Amygdala (tissue), 56 donors: Measurements from ENCODE around the gene TWIST2.
A peak's percentile ranks its signal among the peaks of the same experiment; 100 is the strongest.

Source experiments
- DNase-seq, 56 donors: peaks; one replicate each; lab custom pipeline; 2025; lab: John Stamatoyannopoulos, UW

Gene TWIST2

DNA sequence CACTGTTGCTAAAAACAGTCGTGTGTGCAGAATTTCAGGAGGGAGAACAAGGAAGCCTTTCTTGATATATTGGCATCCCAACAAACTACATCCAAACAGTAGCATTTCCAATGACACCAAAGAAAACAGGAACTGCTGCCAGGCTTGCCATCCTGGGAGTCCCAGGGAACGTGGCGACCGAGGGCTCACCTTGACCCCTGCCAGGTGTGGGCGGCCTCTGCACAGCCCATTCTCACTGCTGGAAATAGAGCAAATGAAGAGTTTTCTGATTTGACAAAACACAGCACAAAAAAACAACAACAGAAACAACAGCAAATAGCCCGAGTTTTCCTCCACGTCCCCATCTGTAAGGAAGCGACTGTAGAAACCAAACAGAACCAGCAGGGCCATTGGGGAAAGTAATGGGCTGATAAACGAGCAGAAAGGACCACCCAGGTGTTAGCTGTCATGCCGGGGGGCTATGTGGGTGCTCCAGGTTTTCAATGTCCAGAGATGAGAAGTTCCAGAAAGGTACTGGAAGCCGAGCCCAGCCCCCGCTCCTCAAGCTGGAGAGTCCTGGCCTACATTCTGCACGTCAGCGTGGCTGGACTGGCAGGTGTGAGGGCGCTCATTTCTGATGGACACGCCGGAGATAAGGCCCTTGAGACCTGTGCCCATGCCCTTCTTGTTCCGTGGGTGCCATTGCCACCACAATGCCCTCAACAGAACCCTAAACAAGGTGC lies 80.8 kb downstream of the TWIST2 start:
- no peak for DNase-seq

DNA sequence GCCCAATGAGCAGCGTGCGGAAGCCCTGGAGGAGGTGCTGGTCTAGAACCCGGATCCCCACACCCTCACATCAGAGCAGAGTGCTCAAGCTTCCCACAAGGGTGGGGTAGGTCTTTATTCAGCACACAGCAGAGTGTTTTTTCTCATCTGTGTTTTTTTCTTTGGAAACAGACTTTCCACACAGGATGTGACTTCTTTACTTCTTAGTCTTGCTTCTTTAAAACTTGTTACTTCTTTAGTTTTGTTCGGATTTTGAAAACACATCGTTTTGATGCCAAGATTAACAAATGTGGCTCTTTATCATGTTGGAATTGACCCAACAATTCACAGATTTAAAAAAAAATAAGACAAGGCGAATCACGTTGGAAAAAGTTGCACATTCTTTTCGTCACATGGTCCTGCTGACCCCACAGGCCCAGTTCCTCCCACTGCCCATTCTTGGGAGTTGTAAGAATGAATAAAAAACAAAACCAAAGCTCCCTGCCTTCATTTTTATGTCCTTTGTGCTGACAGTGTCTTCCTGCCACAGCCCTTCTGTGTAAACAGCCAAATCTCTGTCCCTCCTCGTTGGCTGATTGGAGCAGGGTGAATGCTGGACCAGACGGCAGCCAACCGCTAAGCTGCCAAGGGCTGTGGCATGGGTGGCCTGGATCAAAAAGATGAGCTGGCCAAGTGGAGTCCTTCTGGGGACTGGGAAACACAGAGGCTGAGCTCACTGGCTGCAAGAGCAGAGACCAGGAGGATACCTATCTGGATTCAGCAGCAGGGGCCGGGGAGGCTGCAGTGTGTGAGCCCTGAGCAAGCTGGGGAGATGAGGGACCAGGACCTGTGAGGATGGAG lies 81.6 kb downstream of the TWIST2 start:
- peak in 19 of 56 donors; percentile 11 to 62 (median 24) for DNase-seq

DNA sequence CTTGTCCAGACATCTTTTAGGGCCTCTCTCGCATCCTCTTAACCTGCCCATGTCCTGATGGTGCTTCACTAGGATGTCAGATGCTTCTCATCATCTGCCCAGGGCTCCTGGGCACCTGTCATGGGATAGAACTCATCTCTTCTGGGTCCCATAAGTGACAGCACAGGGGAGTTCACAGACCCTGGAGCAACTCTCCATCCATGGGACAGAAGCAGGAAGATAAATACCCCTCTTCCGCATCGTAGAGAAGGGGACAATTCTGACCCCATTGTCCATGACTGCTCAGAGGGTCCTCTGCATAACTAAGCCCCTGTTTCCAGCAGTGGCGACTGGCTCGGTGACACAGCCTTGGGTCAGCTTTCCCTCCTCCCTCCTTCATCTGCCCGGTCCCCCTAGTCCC lies 82.3 kb downstream of the TWIST2 start:
- no peak for DNase-seq

DNA sequence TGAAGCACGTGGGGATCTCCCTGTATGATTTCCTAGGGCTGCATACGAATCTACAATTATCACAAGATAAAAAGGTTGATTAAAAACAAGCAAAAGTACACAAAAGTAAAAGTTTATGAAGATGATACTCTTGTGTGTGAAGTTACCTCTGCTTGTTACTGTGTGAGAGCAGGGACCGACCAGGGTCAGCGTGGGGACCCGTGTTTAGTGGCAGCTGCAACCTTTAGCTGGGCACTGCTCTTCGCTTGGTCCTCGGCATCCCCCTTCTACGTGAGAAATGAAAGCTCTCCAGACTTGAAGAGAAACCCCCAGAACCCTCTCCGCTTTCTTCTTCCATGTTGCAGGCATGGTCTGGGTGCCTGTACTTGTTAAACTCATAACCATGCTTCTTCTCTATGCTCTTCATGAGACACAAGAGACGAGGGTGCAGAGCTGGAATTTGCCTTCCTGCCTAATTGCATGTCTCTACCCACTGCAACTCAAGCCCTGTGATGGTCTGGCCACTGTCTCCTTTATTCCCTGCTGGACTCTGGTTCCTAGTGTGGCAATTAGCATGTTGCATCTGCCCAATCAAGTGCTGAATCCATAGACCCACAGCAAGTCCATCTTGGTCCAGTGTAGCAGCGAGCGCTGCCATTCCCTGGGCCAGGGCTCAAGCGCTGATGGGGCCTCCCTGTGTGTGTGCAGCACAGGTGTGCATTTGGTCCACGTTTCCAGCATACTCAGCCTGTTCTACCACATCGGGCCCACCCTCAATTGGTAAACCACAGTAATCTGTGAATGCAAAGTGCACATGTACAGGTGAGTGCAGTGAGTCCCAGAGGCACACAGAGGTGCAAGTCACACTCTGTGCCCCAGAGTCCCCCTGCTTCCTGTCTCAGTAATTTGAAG lies 88.5 kb downstream of the TWIST2 start:
- no peak for DNase-seq

DNA sequence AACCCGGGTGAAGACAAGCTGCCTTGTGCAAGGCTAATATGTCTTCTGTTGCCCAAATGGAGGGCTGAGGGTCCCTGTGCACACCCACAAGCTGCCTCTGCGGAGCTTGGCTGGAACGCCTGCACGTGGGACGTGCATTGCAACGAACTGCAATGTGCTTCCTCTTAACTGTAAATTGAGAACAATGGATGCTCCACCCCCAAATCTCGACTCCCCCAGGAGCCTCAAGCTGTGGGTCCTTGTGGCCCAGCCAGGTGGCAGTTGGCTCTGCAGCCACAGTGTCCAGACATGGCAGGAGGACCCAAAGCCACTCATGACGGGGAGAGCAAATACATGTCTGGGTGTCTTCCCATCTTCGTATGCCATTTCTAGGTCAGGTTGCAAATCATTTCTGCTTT lies 90.1 kb downstream of the TWIST2 start:
- DNase-seq = no peak

DNA sequence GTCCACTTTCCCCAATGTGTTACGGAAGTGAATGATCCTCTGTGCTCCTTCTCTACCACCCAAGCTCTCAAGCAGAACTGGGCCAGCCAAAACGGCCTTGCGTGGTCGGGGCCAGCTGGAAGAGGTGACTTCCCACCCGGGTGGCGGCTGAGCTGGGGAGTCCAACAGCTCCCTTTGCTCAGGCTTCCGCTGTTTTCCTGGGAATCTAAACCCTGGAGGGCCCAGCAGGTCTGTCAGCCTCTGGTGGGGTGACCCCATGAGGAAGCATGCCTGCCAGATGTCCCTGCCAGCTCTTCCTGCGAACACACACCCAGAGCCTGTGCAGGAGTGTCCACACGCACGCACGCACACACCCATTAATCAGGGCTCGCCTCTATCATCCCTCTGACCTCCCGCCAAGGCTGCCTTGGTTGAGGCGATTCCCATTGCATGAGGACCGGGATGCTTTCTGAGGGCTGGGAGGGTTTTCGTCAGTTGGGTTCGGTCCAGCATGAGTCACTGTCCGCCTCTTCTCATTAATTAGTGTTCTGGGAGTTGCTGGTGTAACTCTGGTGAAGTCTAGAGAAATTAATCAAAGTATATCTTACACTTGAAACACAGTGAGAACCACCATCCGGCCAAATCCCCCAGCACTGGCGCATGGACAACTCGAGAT lies 90.6 kb downstream of the TWIST2 start:
- no peak for DNase-seq

DNA sequence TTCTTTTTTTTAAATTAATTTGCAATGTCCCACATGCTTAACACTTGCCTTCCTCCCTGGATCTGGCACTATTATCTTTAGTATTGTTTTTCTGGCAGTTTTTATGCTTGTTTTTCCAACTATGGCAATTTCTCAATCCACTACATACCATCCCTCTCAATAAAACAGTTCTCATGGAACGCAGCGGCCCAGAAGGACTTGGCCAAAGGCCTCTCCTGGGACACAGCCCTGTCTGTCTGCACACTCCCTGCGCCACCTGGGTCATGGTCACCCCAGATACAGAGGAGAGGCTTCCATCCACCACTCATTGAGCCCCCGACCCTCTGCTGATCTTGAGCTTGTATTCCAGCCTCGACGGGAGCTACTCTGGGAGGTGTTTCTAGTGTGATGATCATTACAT lies 91.2 kb downstream of the TWIST2 start:
- DNase-seq = no peak

DNA sequence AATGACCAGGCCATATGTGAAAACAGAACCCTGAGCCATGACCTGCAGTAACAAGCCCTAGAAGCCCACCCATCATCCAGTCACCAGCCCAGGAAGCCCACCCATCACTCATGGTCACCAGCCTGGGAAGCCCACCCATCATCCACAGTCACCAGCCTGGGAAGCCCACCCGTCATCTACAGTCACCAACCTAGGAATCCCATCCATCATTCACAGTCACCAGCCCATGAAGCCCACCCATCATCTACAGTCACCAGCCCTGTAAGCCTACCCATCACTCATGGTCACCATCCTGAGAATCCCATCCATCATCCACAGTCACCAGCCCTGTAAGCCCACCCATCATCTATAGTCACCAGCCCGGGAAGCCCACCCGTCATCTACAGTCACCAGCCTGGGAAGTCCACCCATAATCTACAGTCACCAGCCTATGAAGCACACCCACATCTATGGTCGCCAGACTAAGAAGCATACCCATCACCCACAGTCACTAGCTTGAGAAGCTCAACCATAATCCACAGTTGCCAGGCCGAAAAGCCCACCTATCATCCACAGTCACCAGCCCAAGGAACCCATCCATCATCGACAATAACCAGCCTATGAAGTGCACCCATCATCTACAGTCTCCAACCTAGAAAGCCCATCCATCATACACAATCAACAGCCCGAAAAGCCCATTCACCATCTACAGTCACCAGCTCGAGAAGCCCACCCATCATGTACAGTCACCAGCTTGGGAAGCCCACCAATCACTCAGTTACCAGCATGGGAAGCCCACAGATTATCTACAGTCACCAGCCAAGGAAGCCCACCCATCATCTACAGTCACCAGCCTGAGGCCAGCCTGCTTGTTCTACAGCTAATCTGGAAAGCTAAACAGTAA lies 91.9 kb downstream of the TWIST2 start:
- no peak for DNase-seq

DNA sequence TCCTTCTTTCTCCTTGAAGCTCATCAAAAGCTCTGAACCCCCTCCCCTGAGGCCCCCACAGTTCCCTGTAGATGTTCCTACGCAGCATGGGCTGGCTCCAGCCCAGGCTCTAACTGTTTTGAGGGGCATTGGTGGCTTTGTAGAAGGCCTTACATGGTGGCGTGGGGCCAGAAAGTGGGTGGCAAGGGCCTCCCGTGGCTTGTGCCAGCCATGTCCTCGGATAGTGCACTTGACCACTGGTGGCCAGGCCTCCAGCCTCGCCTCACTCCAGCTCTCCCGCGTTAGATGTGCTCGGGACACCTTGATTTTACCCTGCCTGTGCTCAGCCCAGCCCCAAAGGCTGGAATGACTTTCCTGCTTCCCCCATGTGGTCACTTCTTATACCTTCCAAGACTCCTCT lies 92.9 kb downstream of the TWIST2 start:
- no peak for DNase-seq

DNA sequence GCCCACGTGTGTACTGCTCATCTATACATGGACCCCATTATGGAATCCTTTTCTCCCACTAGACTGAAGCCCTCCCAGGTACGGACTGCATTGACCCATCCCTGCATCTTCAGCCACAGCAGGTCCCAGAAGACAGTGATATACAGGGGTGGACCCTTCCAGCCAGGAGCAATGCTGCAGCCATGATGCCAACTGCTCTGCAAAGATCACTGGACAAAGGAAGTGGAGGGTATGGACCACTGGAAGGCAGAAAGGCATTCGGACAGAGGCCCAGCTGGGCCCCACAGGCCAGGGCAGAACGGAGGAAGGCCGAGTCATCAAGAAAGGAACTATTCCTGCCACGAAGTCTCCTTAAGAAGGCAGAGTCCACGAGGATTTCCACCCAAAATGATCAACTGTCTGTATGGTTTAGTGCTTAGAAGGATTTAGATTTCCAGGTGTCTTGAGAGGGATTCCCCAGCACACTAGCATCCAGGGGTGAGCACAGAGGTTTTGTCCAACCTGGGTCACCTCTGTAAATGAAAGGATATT lies 93.4 kb downstream of the TWIST2 start:
- no peak for DNase-seq

DNA sequence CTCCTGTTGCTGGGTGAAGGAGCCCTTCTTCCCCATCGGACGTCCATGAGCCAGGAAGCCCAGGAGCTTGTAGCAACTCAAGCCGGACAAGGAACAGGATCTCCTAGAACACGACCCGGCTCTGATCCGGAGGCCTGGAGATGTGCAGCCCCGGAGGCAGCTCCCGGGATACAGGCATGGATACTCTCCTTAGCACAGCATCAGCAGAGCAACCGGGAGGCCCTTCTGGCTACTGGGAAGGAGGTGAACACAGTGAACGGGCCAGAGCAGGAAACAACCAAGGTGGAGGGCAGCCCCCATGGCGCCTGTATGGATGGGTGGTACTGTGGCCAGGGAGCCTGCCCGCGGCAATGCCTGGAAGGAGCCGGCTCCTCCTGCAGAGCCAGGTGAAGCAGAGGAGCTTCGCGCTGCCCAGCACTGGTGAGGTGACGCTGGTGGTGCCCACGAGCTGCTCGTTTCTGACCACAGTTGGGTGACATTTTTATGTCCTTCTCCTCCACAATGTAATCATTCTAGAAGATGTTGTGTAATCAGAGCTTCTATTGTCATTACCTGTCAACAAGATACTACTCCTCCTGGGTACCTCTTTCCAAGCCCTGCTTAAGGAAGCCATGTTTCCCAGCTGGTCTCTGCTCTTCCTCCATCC lies 94.3 kb downstream of the TWIST2 start:
- no peak for DNase-seq

DNA sequence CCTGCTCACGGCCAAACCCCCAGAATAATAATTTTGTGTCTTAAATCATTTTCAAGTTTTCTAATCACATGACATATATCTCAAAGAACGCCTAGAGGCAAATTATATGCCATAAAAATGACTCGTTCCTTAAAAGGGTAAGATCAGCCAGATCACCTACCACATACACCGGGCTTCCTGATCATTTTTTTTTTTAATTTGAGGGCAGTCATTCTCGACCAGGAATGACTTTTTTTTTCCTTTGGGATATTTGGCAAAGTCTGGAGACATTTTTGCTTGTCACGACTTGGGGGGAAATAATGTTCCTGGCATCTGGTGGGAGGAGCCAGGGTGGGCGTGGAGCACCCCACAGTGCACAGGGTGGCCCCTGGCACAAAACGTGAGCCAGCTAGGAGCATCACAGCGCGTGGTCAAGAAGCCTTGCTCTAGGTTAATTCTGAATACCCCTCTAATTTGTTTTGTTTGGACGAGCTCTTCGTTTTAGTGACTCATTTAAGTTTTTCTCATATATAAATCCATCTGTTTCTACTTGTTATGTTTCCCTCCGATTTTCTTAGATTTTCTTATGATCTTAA lies 94.9 kb downstream of the TWIST2 start:
- DNase-seq = no peak

DNA sequence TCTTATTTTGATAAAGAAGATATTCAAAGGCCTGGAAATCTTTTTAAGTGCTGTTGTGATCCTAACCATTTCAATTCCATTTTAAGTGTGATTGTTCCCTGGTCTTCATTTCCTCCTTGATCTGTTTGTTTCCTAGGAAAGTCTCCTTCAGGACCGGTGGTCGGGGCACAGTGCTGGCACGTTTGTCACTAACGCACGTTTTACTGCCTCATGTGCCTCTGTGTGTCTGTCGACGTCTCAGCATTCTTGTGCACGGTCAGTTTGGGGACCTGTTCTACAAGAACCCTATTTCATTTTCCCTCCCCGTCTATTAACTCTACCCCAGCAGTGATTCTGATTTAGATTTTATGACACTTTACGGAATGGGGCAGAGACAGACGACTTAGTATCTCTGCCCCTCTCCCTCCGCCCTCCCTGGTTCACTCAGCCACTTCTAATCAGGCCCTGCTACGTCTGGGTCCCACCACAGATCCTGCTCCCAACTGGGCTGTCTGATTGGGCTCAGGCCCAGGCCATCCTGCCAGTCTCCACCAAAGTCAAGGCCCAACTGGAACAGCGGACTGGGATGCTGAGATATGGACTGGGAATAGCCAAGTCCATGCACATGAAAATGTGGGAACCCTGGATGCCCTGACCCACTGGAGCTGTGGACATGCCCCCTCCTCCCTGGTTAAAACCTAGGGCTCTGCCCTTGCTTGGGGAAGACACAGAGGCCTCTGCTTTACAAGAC lies 95.6 kb downstream of the TWIST2 start:
- no peak for DNase-seq

DNA sequence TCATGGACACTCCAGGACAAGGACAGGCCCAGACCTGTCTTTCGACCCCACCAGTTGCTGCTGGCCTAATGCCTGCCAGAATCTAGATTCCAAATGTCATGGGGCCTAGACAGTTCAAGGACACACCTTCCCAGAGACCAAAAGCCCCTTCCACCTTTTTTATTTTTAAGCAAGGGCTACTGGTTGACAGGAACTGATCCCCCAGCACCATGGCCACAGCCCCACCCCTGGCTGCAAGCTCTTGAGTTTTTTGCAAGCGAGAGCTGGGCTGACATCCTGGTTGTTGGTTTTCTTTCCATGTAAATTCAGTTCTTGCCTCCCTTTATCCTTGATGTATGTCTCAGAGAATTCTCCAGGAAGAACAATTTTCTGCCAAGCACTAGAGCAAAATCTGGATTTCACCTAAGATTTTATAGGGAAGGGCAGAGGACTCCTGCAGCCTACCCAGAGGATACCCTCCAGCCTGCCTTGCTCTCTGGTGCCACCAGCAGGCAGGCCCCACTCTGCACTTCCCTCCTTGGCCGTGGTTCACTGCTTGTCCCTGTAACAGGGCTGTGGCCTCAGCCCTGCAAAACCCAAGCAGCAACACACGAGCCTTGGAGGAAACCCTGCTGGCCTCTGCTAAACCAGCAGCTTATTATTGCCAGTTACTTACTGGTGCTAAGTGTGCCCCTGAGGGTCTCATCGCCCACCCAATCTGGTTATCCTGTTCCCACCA lies 97.7 kb downstream of the TWIST2 start:
- peak in 14 of 56 donors; percentile 7 to 49 (median 18) for DNase-seq

DNA sequence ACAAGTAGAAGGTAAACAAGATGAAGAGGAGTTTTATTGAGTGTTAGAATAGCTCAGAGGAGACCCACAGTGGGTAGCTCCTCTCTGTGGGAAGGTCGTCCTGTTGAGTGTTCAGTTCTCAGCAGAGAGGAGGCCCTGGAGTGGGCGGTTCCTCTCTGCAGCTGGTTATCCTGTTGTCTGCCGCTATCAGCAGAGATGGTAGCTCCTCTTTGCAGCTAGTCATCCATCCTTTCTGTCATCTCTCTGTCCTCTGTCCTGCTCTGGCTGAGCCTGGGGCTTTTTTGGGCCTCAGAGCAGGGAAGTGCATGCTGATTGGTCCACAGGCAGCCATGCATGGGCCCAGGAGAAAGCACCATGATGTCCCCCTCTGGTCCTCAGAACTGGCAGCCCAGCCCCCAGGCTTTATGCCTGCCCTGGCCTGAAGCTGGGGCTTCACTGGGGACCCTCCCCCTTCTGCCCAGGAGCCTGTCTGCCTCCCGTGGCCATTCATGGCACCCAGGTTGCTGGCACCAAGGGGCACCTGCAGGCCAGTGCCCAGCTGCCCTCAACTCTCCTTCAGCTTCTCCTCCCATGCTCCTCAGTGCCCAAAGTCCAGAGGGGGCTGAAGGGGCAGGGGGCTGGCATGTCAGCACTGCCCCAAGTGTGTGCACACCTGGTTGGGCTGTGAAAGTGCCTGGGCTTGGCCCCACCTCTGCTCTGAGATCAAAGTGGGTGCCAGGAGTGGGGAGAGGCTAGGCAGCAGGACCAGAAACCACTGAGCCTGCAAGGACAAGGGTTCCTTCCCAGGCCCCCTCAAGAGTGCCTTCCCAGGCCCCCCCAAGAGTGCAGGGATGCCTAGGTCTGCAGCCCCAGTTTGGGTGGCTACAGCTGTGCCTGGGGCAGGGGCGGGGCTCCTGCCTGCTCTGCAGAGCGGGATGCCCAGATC lies 98.7 kb downstream of the TWIST2 start:
- DNase-seq = no peak

DNA sequence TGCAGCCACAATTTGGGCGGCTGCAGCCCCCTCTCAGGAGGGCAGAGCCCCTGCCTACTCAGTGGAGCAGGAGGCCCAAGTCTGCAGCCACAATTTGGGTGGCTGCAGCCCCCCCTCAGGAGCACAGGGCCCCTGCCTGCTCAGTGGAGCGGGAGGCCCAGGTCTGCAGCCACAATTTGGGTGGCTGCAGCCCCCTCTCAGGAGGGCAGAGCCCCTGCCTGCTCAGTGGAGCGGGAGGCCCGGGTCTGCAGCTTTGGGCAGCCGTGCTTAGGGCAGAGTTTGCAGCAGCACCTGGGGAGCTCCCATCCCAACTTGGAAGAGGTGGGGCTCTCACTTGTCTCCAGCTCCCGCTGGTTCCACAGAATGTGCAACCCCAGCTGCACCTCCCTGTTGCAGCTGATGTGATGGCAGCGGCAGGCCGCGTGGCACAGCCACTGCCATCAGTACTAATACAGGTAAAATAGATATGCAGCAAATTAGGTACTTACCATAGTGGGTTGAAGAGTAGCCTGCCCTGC lies 99.4 kb downstream of the TWIST2 start:
- DNase-seq = no peak
